CD14-positive monocyte (primary cell): ENCODE measurements around the gene UBE2E1. TPM values are rescaled to one million over a fixed set of nuclear protein-coding genes. Genes with fewer than 3 reads are reported as not detected.

Experiments
- DNase-seq, 3 donors: peaks; one replicate each; pipeline ENCODE4 v3.0.0-alpha.2; 2011 to 2022
- H2AFZ ChIP-seq: 2 replicates; pipeline ENCODE4 v1.6.0; 2012; ENCODE audit warnings: mild to moderate bottlenecking, low read depth, low read length, inconsistent platforms; ENCODE audit not compliant: insufficient read depth, poor library complexity, severe bottlenecking
- H3K27ac ChIP-seq, 2 donors: 1 replicate in 1 of 2; 2 replicates in 1 of 2; pipeline ENCODE4 v1.5.1; 2012 to 2013; ENCODE audit warnings: low read length in 2 of 2, control low read depth in 1 of 2, inconsistent platforms in 1 of 2, low read depth in 1 of 2, mild to moderate bottlenecking in 1 of 2
- H3K27me3 ChIP-seq, 2 donors: one replicate each; pipeline versions ENCODE4 v1.6.0 to v1.6.1; 2011 to 2013; ENCODE audit warnings: low read length in 2 of 2; ENCODE audit not compliant: control insufficient read depth in 2 of 2, insufficient read depth in 2 of 2
- H3K36me3 ChIP-seq, 2 donors: replicated peaks in 1 of 2; 1 replicate in 1 of 2; 2 replicates in 1 of 2; pipeline versions ENCODE4 v1.5.1 to v1.6.1; 2012 to 2013; ENCODE audit warnings: low read length in 2 of 2, control low read depth in 1 of 2, inconsistent platforms in 1 of 2, mild to moderate bottlenecking in 1 of 2; ENCODE audit not compliant: insufficient read depth in 2 of 2, control insufficient read depth in 1 of 2
- H3K4me1 ChIP-seq, 2 donors: 1 replicate in 1 of 2; 2 replicates in 1 of 2; pipeline versions ENCODE4 v1.5.1 to v1.6.1; 2012 to 2013; ENCODE audit warnings: low read length in 2 of 2, control low read depth in 1 of 2, inconsistent platforms in 1 of 2, mild to moderate bottlenecking in 1 of 2, moderate library complexity in 1 of 2; ENCODE audit not compliant: insufficient read depth in 2 of 2, control insufficient read depth in 1 of 2
- H3K4me2 ChIP-seq: replicated peaks from 2 replicates; pipeline ENCODE3; 2012; ENCODE audit warnings: low read length, moderate library complexity, mild to moderate bottlenecking; ENCODE audit not compliant: poor library complexity, severe bottlenecking; ENCODE audit errors: extremely low read depth
- H3K4me3 ChIP-seq, 3 experiments: fragments of 200-600 bp in 1 of 3; sonication (generic) in 1 of 3; replicated peaks in 1 of 3; 1 replicate in 2 of 3; 2 replicates in 1 of 3; pipeline ENCODE4 v1.5.1; 2011 to 2013; ENCODE audit warnings: low read length in 3 of 3, mild to moderate bottlenecking in 3 of 3, control low read depth in 2 of 3, low read depth in 2 of 3, inconsistent platforms in 1 of 3, moderate library complexity in 1 of 3
- H3K79me2 ChIP-seq: 2 replicates; pipeline ENCODE4 v1.6.0; 2012; ENCODE audit warnings: mild to moderate bottlenecking, control low read depth, inconsistent platforms, low read length, moderate library complexity; ENCODE audit not compliant: insufficient read depth
- H3K9ac ChIP-seq: 2 replicates; pipeline ENCODE4 v1.6.0; 2017; ENCODE audit warnings: low read length, mild to moderate bottlenecking; ENCODE audit not compliant: insufficient read depth, poor library complexity, severe bottlenecking
- H3K9me3 ChIP-seq, 2 donors: replicated peaks in 1 of 2; 1 replicate in 1 of 2; 2 replicates in 1 of 2; pipeline versions ENCODE4 v1.5.1 to v1.6.1; 2012 to 2013; ENCODE audit warnings: low read length in 2 of 2, control low read depth in 1 of 2; ENCODE audit not compliant: control insufficient read depth in 1 of 2, insufficient read depth in 1 of 2
- H4K20me1 ChIP-seq: 2 replicates; pipeline ENCODE4 v1.6.0; 2012; ENCODE audit warnings: mild to moderate bottlenecking, low read length, control low read depth, moderate library complexity; ENCODE audit not compliant: insufficient read depth
- H3K27ac Mint-ChIP-seq, 7 donors: one replicate each; pipeline ENCODE4 v1.8.0; 2020; ENCODE audit warnings: mild to moderate bottlenecking in 7 of 7, mixed read lengths in 7 of 7, moderate library complexity in 6 of 7, inconsistent platforms in 2 of 7
- H3K27me3 Mint-ChIP-seq, 3 donors: one replicate each; pipeline ENCODE4 v1.8.0; 2021 to 2022; ENCODE audit warnings: low read depth in 3 of 3, mild to moderate bottlenecking in 3 of 3, mixed read lengths in 3 of 3, moderate library complexity in 3 of 3, inconsistent platforms in 1 of 3
- H3K36me3 Mint-ChIP-seq, 2 donors: one replicate each; pipeline ENCODE4 v1.8.0; 2020; ENCODE audit warnings: mixed read lengths in 2 of 2, inconsistent platforms in 1 of 2, mild to moderate bottlenecking in 1 of 2
- H3K4me1 Mint-ChIP-seq: one replicate; pipeline ENCODE4 v1.8.0; 2020; ENCODE audit warnings: mild to moderate bottlenecking, mixed read lengths
- H3K4me3 Mint-ChIP-seq, 2 donors: one replicate each; pipeline ENCODE4 v1.8.0; 2020; ENCODE audit warnings: mild to moderate bottlenecking in 2 of 2, mixed read lengths in 2 of 2, moderate library complexity in 1 of 2
- H3K9me3 Mint-ChIP-seq, 7 donors: one replicate each; pipeline ENCODE4 v1.8.0; 2020 to 2022; ENCODE audit warnings: mixed read lengths in 7 of 7, mild to moderate bottlenecking in 6 of 7, moderate library complexity in 6 of 7, inconsistent platforms in 2 of 7
- WGBS: methylation state at CpG from one replicate; pipeline ENCODE4 v1.1.5; 2013; ENCODE audit warnings: missing lambda C conversion rate; ENCODE audit not compliant: insufficient coverage; 5-methylcytosine and 5-hydroxymethylcytosine counted together
- intact Hi-C, 2 donors: fragments of 100-400 bp; cut with micrococcal nuclease; formaldehyde crosslinking; loops; one replicate each; pipeline versions ENCODE4 v1.15.0 to v1.15.1; 2023
- polyA plus RNA-seq, 3 donors: library from polyadenylated mRNA; depleted of rRNA in 1 of 3; unstranded in 2 of 3; stranded (reverse) in 1 of 3; fragments of 300-500 nt in 2 of 3; fragments of >200 nt in 1 of 3; fragmentation: Illumina TruSeq in 2 of 3; gene quantifications; 1 replicate in 2 of 3; 2 replicates in 1 of 3; pipeline ENCODE4 v1.2.3, GENCODE V29; 2012 to 2021
- TF ChIP-seq, protein P1 (sequence below): fragments of 200-600 bp; IDR thresholded peaks from one replicate; pipeline ENCODE4 v1.8.0; 2022; ENCODE audit warnings: antibody characterized with exemption, mild to moderate bottlenecking

The UBE2E1 gene
- polyA plus RNA-seq, 3 donors: 31.3 to 60.2 (median 34.6) TPM

- H3K4me3 Mint-ChIP-seq: no peak overlapping the region
- peaks cover 0 to 2% (median 0%) of the 10 kb centered on the region in 7 donors for H3K9me3 Mint-ChIP-seq
- peaks cover 12 to 20% of the 10 kb centered on the region in 2 donors for H3K36me3 Mint-ChIP-seq
- H3K4me2 ChIP-seq: no peak overlapping the region
- H3K4me1 Mint-ChIP-seq: peaks cover 23% of the 10 kb centered on the region
- no peak overlapping the region for H3K27ac Mint-ChIP-seq
- H3K36me3 ChIP-seq: peaks cover 0 to 5% of the 10 kb centered on the region in 2 donors
- H4K20me1 ChIP-seq: peaks cover 8% of the 10 kb centered on the region
- TF ChIP-seq, protein P1, sequence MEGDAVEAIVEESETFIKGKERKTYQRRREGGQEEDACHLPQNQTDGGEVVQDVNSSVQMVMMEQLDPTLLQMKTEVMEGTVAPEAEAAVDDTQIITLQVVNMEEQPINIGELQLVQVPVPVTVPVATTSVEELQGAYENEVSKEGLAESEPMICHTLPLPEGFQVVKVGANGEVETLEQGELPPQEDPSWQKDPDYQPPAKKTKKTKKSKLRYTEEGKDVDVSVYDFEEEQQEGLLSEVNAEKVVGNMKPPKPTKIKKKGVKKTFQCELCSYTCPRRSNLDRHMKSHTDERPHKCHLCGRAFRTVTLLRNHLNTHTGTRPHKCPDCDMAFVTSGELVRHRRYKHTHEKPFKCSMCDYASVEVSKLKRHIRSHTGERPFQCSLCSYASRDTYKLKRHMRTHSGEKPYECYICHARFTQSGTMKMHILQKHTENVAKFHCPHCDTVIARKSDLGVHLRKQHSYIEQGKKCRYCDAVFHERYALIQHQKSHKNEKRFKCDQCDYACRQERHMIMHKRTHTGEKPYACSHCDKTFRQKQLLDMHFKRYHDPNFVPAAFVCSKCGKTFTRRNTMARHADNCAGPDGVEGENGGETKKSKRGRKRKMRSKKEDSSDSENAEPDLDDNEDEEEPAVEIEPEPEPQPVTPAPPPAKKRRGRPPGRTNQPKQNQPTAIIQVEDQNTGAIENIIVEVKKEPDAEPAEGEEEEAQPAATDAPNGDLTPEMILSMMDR: no peak
- intact Hi-C loops: loop anchor here in 1 of 2 donors (10.0 kb wide), 1 partner anchor 52 kb away; no protein-coding TSS in a partner anchor
- H3K27ac ChIP-seq: no peak overlapping the region
- peaks cover 8 to 11% (median 10%) of the 10 kb centered on the region in 3 donors for H3K27me3 Mint-ChIP-seq
- DNase-seq: no peak
- peaks cover 21 to 23% of the 10 kb centered on the region in 2 donors for H3K4me1 ChIP-seq
- H3K27me3 ChIP-seq: no peaks in the 10 kb centered on the region
- no peak overlapping the region for H2AFZ ChIP-seq
- no CpG with 5 or more reads among the region's 1 CpG for WGBS
- no peak overlapping the region for H3K9ac ChIP-seq
- H3K4me3 ChIP-seq: no peak overlapping the region
- peaks cover 13% of the 10 kb centered on the region for H3K79me2 ChIP-seq
- no peaks in the 10 kb centered on the region for H3K9me3 ChIP-seq
Measured at GRCh38 chr3:23913182-23913581, 107.4 kb downstream of the UBE2E1 start.

- Histone ChIP-seq H4K20me1 (peaks cover 18% of the 10 kb centered on the region), H3K27ac (no peak overlapping the region), H3K4me3 (no peak overlapping the region), H3K4me2 (no peak overlapping the region), H3K79me2 (peaks cover 21% of the 10 kb centered on the region), H3K27me3 (no peaks in the 10 kb centered on the region), H3K36me3 (peaks cover 8 to 14% of the 10 kb centered on the region in 2 donors), H3K9me3 (no peaks in the 10 kb centered on the region), H3K9ac (no peak overlapping the region), H3K4me1 (peaks cover 26 to 32% of the 10 kb centered on the region in 2 donors), H2AFZ (no peak overlapping the region)
- peak overlapping the region in 1 of 7 donors; percentile 35 for H3K27ac Mint-ChIP-seq
- no peak for DNase-seq
- H3K36me3 Mint-ChIP-seq: peaks cover 20 to 23% of the 10 kb centered on the region in 2 donors
- intact Hi-C loops: loop anchor here in 1 of 2 donors (10.0 kb wide), 1 partner anchor 51 kb away; no protein-coding TSS in a partner anchor
- no peak overlapping the region for H3K4me3 Mint-ChIP-seq
- H3K4me1 Mint-ChIP-seq: peaks cover 32% of the 10 kb centered on the region
- H3K9me3 Mint-ChIP-seq: peaks cover 0 to 2% (median 0%) of the 10 kb centered on the region in 7 donors
- WGBS: no CpG with 5 or more reads among the region's 3 CpGs
- TF ChIP-seq, protein P1: no peak
- peaks cover 8 to 11% (median 10%) of the 10 kb centered on the region in 3 donors for H3K27me3 Mint-ChIP-seq
Measured at GRCh38 chr3:23913873-23914743, 108.4 kb downstream of the UBE2E1 start.
